ENCODE data around the gene CTCF. TPM values are rescaled to one million over a fixed set of nuclear protein-coding genes. Genes with fewer than 3 reads are reported as not detected.

The CTCF gene
- total and polyA plus RNA-seq, 4 donors: 10.1 to 35.3 (median 15.5) TPM

DNA sequence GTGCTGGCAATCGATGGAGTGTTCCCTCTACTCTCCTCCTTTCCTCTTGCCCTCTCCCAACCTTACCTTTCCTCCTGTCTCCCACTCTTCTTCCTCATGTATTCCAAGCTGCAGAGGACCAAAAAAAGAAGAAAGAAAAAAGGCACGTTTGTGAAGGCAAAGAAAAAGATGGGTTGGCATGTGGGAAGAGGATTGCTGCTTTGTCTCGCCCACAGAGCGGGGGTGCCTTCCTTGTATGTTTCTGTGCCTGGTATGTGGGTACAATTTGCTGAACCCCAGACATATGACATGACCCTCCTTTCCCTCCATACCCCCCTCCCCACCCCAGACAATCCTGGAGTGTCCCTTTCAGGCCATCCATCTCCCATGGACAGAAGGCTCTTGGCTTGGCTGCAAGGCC lies 13.1 kb upstream of the CTCF start:
- DNase-seq (ENCODE audit: low spot score): no peak
- Histone ChIP-seq H3K9me3 (ENCODE audit: control insufficient read depth in 4 of 4, low read length in 3 of 4) (no peaks in the 10 kb centered on the region), H3K9ac (ENCODE audit: low read depth in 1 of 2, low read length in 2 of 2) (no peak overlapping the region), H3K4me1 (ENCODE audit: control insufficient read depth in 4 of 4, insufficient read depth in 4 of 4, low read length in 3 of 4) (peaks cover 4 to 31% (median 27%) of the 10 kb centered on the region in 4 donors), H3K27ac (ENCODE audit: low read depth in 1 of 2, low read length in 2 of 2) (no peak overlapping the region), H3K27me3 (ENCODE audit: control insufficient read depth in 4 of 4, insufficient read depth in 4 of 4, low read length in 3 of 4) (no peaks in the 10 kb centered on the region), H3K4me3 (ENCODE audit: low read depth in 1 of 3, low read length in 3 of 3) (no peak overlapping the region), H3K36me3 (ENCODE audit: control insufficient read depth in 4 of 4, insufficient read depth in 3 of 4, low read depth in 1 of 4, low read length in 3 of 4) (peaks cover 5 to 11% (median 6%) of the 10 kb centered on the region in 4 donors)
- TF ChIP-seq HNF4G (IDR thresholded peaks at IDR 0.05) (no peak), HNF4A (conservative IDR thresholded peaks at IDR 0.05) (no peak), JUND (IDR thresholded peaks at IDR 0.05) (no peak)
- 83% methylated on average over 4 of the region's 4 CpGs for WGBS

GRCh38 chr16:67549936-67550335 lies 12.4 kb upstream of the CTCF start:
- no peak for DNase-seq (ENCODE audit: low spot score)
- Histone ChIP-seq H3K4me1 (ENCODE audit: control insufficient read depth in 4 of 4, insufficient read depth in 4 of 4, low read length in 3 of 4) (peaks cover 4 to 26% (median 22%) of the 10 kb centered on the region in 4 donors), H3K27ac (ENCODE audit: low read depth in 1 of 2, low read length in 2 of 2) (no peak overlapping the region), H3K9ac (ENCODE audit: low read depth in 1 of 2, low read length in 2 of 2) (no peak overlapping the region), H3K9me3 (ENCODE audit: control insufficient read depth in 4 of 4, low read length in 3 of 4) (no peaks in the 10 kb centered on the region), H3K36me3 (ENCODE audit: control insufficient read depth in 4 of 4, insufficient read depth in 3 of 4, low read depth in 1 of 4, low read length in 3 of 4) (peaks cover 5 to 7% (median 6%) of the 10 kb centered on the region in 4 donors), H3K4me3 (ENCODE audit: low read depth in 1 of 3, low read length in 3 of 3) (no peak overlapping the region), H3K27me3 (ENCODE audit: control insufficient read depth in 4 of 4, insufficient read depth in 4 of 4, low read length in 3 of 4) (no peaks in the 10 kb centered on the region)
- no peak for TF ChIP-seq NR2F2 (IDR thresholded peaks at IDR 0.05)
- TF ChIP-seq EGR1 (IDR thresholded peaks at IDR 0.05; ENCODE audit: low read depth in 2 of 2): no peak
- TF ChIP-seq, protein P1, sequence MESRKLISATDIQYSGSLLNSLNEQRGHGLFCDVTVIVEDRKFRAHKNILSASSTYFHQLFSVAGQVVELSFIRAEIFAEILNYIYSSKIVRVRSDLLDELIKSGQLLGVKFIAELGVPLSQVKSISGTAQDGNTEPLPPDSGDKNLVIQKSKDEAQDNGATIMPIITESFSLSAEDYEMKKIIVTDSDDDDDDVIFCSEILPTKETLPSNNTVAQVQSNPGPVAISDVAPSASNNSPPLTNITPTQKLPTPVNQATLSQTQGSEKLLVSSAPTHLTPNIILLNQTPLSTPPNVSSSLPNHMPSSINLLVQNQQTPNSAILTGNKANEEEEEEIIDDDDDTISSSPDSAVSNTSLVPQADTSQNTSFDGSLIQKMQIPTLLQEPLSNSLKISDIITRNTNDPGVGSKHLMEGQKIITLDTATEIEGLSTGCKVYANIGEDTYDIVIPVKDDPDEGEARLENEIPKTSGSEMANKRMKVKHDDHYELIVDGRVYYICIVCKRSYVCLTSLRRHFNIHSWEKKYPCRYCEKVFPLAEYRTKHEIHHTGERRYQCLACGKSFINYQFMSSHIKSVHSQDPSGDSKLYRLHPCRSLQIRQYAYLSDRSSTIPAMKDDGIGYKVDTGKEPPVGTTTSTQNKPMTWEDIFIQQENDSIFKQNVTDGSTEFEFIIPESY (IDR thresholded peaks at IDR 0.05): no peak
- TF ChIP-seq HNF4A (conservative IDR thresholded peaks at IDR 0.05): no peak
- no peak for TF ChIP-seq JUND (IDR thresholded peaks at IDR 0.05)
- no peak for TF ChIP-seq FOXA2 (IDR thresholded peaks at IDR 0.05)
- no peak for TF ChIP-seq FOXA1 (IDR thresholded peaks at IDR 0.05)
- TF ChIP-seq SP1 (IDR thresholded peaks at IDR 0.05): no peak
- TF ChIP-seq YY1 (IDR thresholded peaks at IDR 0.05): no peak
- TF ChIP-seq, protein P2, sequence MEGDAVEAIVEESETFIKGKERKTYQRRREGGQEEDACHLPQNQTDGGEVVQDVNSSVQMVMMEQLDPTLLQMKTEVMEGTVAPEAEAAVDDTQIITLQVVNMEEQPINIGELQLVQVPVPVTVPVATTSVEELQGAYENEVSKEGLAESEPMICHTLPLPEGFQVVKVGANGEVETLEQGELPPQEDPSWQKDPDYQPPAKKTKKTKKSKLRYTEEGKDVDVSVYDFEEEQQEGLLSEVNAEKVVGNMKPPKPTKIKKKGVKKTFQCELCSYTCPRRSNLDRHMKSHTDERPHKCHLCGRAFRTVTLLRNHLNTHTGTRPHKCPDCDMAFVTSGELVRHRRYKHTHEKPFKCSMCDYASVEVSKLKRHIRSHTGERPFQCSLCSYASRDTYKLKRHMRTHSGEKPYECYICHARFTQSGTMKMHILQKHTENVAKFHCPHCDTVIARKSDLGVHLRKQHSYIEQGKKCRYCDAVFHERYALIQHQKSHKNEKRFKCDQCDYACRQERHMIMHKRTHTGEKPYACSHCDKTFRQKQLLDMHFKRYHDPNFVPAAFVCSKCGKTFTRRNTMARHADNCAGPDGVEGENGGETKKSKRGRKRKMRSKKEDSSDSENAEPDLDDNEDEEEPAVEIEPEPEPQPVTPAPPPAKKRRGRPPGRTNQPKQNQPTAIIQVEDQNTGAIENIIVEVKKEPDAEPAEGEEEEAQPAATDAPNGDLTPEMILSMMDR (IDR thresholded peaks at IDR 0.05; ENCODE audit: low read depth, low read length, missing input control): no peak
- no peak for TF ChIP-seq TAF1 (conservative IDR thresholded peaks at IDR 0.05)
- TF ChIP-seq MAX (IDR thresholded peaks at IDR 0.05): no peak
- WGBS: 75% methylated on average over 1 of the region's 1 CpG

GRCh38 chr16:67551091-67551490 lies 11.2 kb upstream of the CTCF start:
- H3K4me3 ChIP-seq (ENCODE audit: low read depth in 1 of 3, low read length in 3 of 3): no peak overlapping the region
- no peaks in the 10 kb centered on the region for H3K9me3 ChIP-seq (ENCODE audit: control insufficient read depth in 4 of 4, low read length in 3 of 4)
- no peak overlapping the region for H3K9ac ChIP-seq (ENCODE audit: low read depth in 1 of 2, low read length in 2 of 2)
- peaks cover 0 to 5% (median 2%) of the 10 kb centered on the region in 4 donors for H3K36me3 ChIP-seq (ENCODE audit: control insufficient read depth in 4 of 4, insufficient read depth in 3 of 4, low read depth in 1 of 4, low read length in 3 of 4)
- DNase-seq (ENCODE audit: low spot score): no peak
- 96% methylated on average over 2 of the region's 2 CpGs for WGBS
- no peak for TF ChIP-seq RXRA (IDR thresholded peaks at IDR 0.05)
- no peak for TF ChIP-seq HNF4G (IDR thresholded peaks at IDR 0.05)
- no peaks in the 10 kb centered on the region for H3K27me3 ChIP-seq (ENCODE audit: control insufficient read depth in 4 of 4, insufficient read depth in 4 of 4, low read length in 3 of 4)
- no peak overlapping the region for H3K27ac ChIP-seq (ENCODE audit: low read depth in 1 of 2, low read length in 2 of 2)
- peaks cover 3 to 16% (median 12%) of the 10 kb centered on the region in 4 donors for H3K4me1 ChIP-seq (ENCODE audit: control insufficient read depth in 4 of 4, insufficient read depth in 4 of 4, low read length in 3 of 4)
